Vagina (tissue), 2 donors: ENCODE data around the gene NEK6. TPM values are rescaled to one million over a fixed set of nuclear protein-coding genes. Genes with fewer than 3 reads are reported as not detected.

Source experiments
- DNase-seq, 2 donors: peaks; one replicate each; pipeline ENCODE4 v3.0.0-alpha.2; 2017; ENCODE audit errors: extremely low spot score in 2 of 2
- H3K27ac ChIP-seq: fragments of 200-600 bp; sonication (generic); one replicate; pipeline ENCODE4 v1.5.1; 2019
- H3K27me3 ChIP-seq: fragments of 200-600 bp; sonication (generic); one replicate; pipeline ENCODE4 v1.5.1; 2019
- H3K36me3 ChIP-seq, 2 donors: fragments of 200-600 bp; sonication (generic); one replicate each; pipeline ENCODE4 v1.5.1; 2017 to 2019
- H3K4me1 ChIP-seq: fragments of 200-600 bp; sonication (generic); one replicate; pipeline ENCODE4 v1.5.1; 2019
- H3K4me3 ChIP-seq, 2 donors: fragments of 200-600 bp; sonication (generic); 1 replicate in 1 of 2; 2 replicates in 1 of 2; pipeline ENCODE4 v1.5.1; 2016 to 2019
- H3K9me3 ChIP-seq: fragments of 200-600 bp; sonication (generic); one replicate; pipeline ENCODE4 v1.5.1; 2019
- POLR2A ChIP-seq, 2 donors: fragments of 450-650 bp; IDR thresholded peaks; one replicate each; pipeline ENCODE4 v1.6.1; 2017; ENCODE audit warnings: antibody characterized with exemption in 2 of 2, mild to moderate bottlenecking in 2 of 2, moderate library complexity in 2 of 2
- POLR2AphosphoS5 ChIP-seq, 2 donors: sonication (generic); formaldehyde crosslinking; IDR thresholded peaks; one replicate each; pipeline ENCODE4 v1.9.0; 2017; ENCODE audit warnings: antibody characterized with exemption in 2 of 2, mild to moderate bottlenecking in 2 of 2, low read depth in 1 of 2; ENCODE audit not compliant: insufficient read depth in 1 of 2
- intact Hi-C: fragments of 100-400 bp; cut with DNase I; formaldehyde crosslinking; loops from one replicate; pipeline ENCODE4 v1.15.1; 2023
- total RNA-seq: library from RNA; depleted of rRNA; stranded (reverse); fragments of >200 nt; gene quantifications from one replicate; pipeline ENCODE4 v1.2.3, GENCODE V29; 2016
- TF ChIP-seq, protein P1 (sequence below), 3 experiments: fragments of 450-650 bp in 2 of 3; fragments of 200-600 bp in 1 of 3; sonication (generic) in 1 of 3; IDR thresholded peaks; one replicate each; pipeline ENCODE4 v1.5.1; 2017 to 2019; ENCODE audit warnings: antibody characterized with exemption in 3 of 3, mild to moderate bottlenecking in 2 of 3, moderate library complexity in 2 of 3

NEK6 gene
- total RNA-seq, 1 donor from 2014 or later, result 44.4 TPM

DNA sequence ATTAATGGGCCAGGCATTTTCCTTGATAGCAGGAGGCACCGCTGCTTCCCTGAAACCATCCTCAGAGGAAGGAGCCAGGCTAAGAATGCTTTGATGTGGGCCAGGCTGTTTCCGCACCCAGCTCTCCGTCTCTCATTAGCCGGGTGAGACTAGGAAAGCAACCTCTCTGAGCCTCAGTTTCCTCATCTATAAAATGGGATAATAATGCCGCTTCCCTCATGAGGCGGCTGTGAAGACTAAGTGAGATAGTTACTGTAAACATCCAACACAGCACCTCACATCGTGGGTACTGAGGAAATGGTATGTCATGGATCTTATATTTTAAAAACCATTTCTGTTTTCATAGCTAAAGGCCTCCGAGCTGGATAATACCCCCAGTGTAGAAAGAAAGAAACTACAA is 46.5 kb downstream of the NEK6 start:
- TF ChIP-seq POLR2AphosphoS5 (IDR thresholded peaks at IDR 0.05; ENCODE audit: insufficient read depth in 1 of 2, low read depth in 1 of 2), result no peak
- TF ChIP-seq, protein P1, sequence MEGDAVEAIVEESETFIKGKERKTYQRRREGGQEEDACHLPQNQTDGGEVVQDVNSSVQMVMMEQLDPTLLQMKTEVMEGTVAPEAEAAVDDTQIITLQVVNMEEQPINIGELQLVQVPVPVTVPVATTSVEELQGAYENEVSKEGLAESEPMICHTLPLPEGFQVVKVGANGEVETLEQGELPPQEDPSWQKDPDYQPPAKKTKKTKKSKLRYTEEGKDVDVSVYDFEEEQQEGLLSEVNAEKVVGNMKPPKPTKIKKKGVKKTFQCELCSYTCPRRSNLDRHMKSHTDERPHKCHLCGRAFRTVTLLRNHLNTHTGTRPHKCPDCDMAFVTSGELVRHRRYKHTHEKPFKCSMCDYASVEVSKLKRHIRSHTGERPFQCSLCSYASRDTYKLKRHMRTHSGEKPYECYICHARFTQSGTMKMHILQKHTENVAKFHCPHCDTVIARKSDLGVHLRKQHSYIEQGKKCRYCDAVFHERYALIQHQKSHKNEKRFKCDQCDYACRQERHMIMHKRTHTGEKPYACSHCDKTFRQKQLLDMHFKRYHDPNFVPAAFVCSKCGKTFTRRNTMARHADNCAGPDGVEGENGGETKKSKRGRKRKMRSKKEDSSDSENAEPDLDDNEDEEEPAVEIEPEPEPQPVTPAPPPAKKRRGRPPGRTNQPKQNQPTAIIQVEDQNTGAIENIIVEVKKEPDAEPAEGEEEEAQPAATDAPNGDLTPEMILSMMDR (IDR thresholded peaks at IDR 0.05), result no peak
- DNase-seq, result no peak
- H3K4me3 ChIP-seq, result no peak overlapping the region
- no peaks in the 10 kb centered on the region for H3K27me3 ChIP-seq
- intact Hi-C loops, result no loop called here
- H3K36me3 ChIP-seq, result peaks cover 0 to 6% of the 10 kb centered on the region in 2 donors
- no peaks in the 10 kb centered on the region for H3K4me1 ChIP-seq
- no peaks in the 10 kb centered on the region for H3K9me3 ChIP-seq
- no peak overlapping the region for H3K27ac ChIP-seq

DNA sequence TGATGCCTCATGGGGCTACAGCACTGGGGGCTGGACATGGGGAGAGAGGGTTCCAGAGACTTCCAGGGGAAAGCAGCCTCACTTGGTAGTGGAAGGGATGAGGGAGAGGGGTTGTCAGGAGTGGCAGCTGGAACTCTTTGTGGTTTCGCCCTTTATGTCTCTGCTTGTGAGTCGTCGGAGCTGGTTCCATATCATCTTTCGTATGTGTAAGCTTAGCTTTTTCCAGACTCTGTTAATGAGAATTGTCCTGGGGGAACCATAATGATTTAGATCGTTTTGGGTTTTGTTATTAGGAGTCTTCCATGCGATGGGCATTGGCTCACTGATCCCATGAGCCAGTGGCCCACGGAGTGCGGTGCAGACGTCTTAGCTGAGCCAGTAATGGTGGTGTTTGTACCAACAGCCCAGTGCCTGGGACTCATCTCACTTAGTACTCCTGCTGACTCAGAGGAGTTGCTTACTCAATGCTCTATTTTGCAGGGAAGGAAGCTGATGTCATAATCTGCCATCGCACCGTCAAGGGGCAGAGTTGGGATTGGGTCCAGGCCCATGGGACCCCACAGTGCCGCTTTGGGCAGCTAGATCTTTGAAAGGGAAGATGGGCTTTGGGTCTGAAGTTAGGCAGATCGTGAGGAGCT is 48.5 kb downstream of the NEK6 start:
- no peaks in the 10 kb centered on the region for H3K4me1 ChIP-seq
- no peaks in the 10 kb centered on the region for H3K27me3 ChIP-seq
- intact Hi-C loops, result no loop called here
- H3K27ac ChIP-seq, result no peak overlapping the region
- peaks cover 0 to 6% of the 10 kb centered on the region in 2 donors for H3K36me3 ChIP-seq
- H3K9me3 ChIP-seq, result no peaks in the 10 kb centered on the region
- TF ChIP-seq POLR2AphosphoS5 (IDR thresholded peaks at IDR 0.05; ENCODE audit: insufficient read depth in 1 of 2, low read depth in 1 of 2), result no peak
- TF ChIP-seq, protein P1 (IDR thresholded peaks at IDR 0.05), result no peak
- TF ChIP-seq POLR2A (IDR thresholded peaks at IDR 0.05), result no peak
- DNase-seq, result no peak
- no peak overlapping the region for H3K4me3 ChIP-seq

DNA sequence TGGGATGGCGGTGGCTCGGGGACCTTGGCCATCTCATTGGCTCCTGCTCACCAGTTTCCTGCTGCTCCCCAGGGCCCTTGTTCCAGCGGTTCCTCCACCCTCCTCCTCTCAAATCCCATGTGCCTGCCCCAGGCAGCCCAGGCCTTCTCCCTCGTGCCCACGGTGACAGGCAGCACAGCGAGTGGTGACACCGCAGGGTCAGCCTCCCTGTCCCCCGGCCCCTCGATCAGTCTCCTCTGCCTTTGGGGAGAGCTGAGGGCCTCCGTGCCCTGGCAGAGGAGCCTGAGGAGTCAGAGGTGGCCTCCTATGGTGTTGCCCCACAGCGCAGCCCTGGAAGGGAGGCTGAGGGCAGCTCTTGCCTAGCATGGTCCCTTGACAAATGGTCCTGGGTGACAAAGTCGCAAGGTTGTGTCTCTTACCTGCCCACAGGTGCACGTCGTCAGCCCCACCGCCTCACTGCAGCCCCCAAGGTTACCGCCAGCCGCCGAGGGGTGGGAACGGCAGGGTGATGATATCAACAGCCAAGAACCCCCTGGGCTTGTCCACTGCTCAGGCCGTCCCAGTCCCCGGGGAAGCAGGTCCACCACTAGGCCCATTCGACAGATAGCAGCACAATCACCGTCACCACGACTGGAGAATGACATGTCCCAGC is 49.8 kb downstream of the NEK6 start:
- DNase-seq, result no peak
- no peak for TF ChIP-seq POLR2A (IDR thresholded peaks at IDR 0.05)
- TF ChIP-seq POLR2AphosphoS5 (IDR thresholded peaks at IDR 0.05; ENCODE audit: insufficient read depth in 1 of 2, low read depth in 1 of 2), result no peak
- TF ChIP-seq, protein P1 (IDR thresholded peaks at IDR 0.05), result no peak
- no peaks in the 10 kb centered on the region for H3K9me3 ChIP-seq
- H3K27me3 ChIP-seq, result no peaks in the 10 kb centered on the region
- H3K27ac ChIP-seq, result no peak overlapping the region
- peaks cover 0 to 6% of the 10 kb centered on the region in 2 donors for H3K36me3 ChIP-seq
- H3K4me3 ChIP-seq, result no peak overlapping the region
- intact Hi-C loops, result no loop called here
- no peaks in the 10 kb centered on the region for H3K4me1 ChIP-seq

DNA sequence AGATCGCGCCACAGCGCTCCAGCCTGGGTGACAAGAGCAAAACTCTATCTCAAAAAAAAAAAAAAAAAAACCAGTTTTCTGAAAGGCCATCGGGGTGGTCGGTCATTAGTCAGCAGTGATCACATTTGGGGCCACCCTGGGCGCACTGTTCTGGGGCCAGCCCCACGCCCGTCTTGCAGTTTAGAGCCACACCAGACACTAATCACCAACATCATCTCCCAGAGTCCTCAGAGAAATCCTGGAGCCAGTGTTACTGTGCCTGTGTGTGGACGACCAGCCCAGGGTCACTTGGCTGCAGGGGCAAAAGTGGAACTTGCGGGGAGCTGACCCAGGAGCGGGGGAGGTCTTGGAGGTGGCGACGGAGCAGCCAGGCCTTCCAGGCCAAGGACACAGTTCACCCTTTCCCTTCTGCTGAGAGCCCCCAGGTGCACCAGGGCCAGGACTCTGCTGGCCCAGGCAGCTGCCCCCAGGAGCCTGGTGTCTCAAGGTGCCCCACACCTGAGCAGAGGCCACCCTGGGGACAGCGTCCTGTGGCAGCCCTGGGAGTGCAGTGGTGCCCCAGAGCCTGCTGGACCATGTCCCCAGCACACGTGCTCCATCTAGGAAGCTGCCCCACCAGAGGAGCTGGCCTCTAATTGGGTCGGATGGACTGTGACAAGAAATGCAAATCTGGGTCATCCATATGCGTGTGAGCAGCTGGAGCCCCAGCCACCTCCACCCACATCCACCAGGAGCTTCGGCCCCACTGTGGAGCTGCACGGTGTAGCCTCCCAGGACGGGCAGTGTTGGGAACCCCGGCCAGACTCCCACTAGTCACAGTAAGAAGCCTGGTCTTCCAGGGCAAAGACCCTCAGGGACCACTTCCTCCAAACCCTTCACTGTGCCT is 51.1 kb downstream of the NEK6 start:
- Histone ChIP-seq H3K4me1 (no peaks in the 10 kb centered on the region), H3K27me3 (no peaks in the 10 kb centered on the region), H3K4me3 (no peak overlapping the region), H3K27ac (no peak overlapping the region), H3K9me3 (no peaks in the 10 kb centered on the region), H3K36me3 (peaks cover 0 to under 1% of the 10 kb centered on the region in 2 donors)
- intact Hi-C loops, result no loop called here
- no peak for DNase-seq
- no peak for TF ChIP-seq POLR2AphosphoS5 (IDR thresholded peaks at IDR 0.05; ENCODE audit: insufficient read depth in 1 of 2, low read depth in 1 of 2)
- no peak for TF ChIP-seq POLR2A (IDR thresholded peaks at IDR 0.05)
- TF ChIP-seq, protein P1 (IDR thresholded peaks at IDR 0.05), result no peak
